GM12878 (cell line): ENCODE results near the gene ZCCHC3. TPM values are rescaled to one million over a fixed set of nuclear protein-coding genes. Genes with fewer than 3 reads are reported as not detected.

Source experiments
- ATAC-seq: fragments of 200-7000 bp; cut with Tn5 transposase; 3 replicates; pipeline ENCODE4 v1.9.1; 2020; ENCODE audit warnings: mild to moderate bottlenecking, moderate library complexity
- BruUV-seq: library from RNA; stranded (reverse); fragments of 400-500 nt; replicated peaks from 2 replicates; lab custom pipeline; 2021; lab: Mats Ljungman, UMichigan
- CTCF ChIA-PET: fragments of 300-600 bp; sonication (Branson Sonifier 250); formaldehyde crosslinking; extraction: SDS; loops from one replicate; lab custom pipeline; 2021; ENCODE audit warnings: inconsistent platforms; lab: Yijun Ruan, JAX
- POLR2A ChIA-PET: fragments of 350-600 bp; formaldehyde crosslinking; extraction: SDS; loops from one replicate; lab custom pipeline; 2021; ENCODE audit warnings: inconsistent platforms; lab: Charles Lee
- RAD21 ChIA-PET: fragments of 300-600 bp; sonication (Branson Sonifier 250); formaldehyde crosslinking; loops from one replicate; lab custom pipeline; 2023; ENCODE audit warnings: antibody characterized with exemption; ENCODE audit not compliant: unreplicated experiment; lab: Charles Lee
- SMC1A ChIA-PET: fragments of 300-600 bp; sonication (Branson Sonifier 250); formaldehyde crosslinking; loops from one replicate; lab custom pipeline; 2023; ENCODE audit not compliant: unreplicated experiment, uncharacterized antibody; lab: Charles Lee
- DNase-seq: peaks from one replicate; pipeline ENCODE4 v3.0.0-alpha.2; 2011; ENCODE audit warnings: low read depth, low spot score
- FAIRE-seq: peaks from 3 replicates; lab custom pipeline; 2011; peaks lifted over from hg19 to GRCh38; lab: Jason Lieb, UNC
- H2AFZ ChIP-seq: 2 replicates; pipeline ENCODE4 v1.6.0; 2011; ENCODE audit warnings: low read depth, low read length, control low read depth; ENCODE audit not compliant: control insufficient read depth
- H3K27ac ChIP-seq: 2 replicates; pipeline ENCODE4 v1.5.1; 2011; ENCODE audit warnings: control low read depth; ENCODE audit not compliant: control insufficient read depth, insufficient read depth
- H3K27me3 ChIP-seq, 2 experiments: replicated peaks in 1 of 2; 2 replicates each; pipeline versions ENCODE4 v1.6.0 to v1.6.1; 2011; ENCODE audit warnings: low read length in 1 of 2; ENCODE audit not compliant: control insufficient read depth in 2 of 2, insufficient read depth in 2 of 2
- H3K36me3 ChIP-seq, 2 experiments: 2 replicates each; pipeline ENCODE4 v1.5.1; 2011; ENCODE audit warnings: low read length in 1 of 2; ENCODE audit not compliant: control insufficient read depth in 2 of 2, insufficient read depth in 2 of 2
- H3K4me1 ChIP-seq: 2 replicates; pipeline ENCODE4 v1.6.1; 2011; ENCODE audit warnings: mild to moderate bottlenecking, low read length, moderate library complexity, mixed read lengths; ENCODE audit not compliant: control insufficient read depth, insufficient read depth
- H3K4me2 ChIP-seq: 2 replicates; pipeline ENCODE4 v1.6.0; 2011; ENCODE audit warnings: control low read depth; ENCODE audit not compliant: control insufficient read depth, insufficient read depth
- H3K4me3 ChIP-seq: fragments of 200-600 bp; sonication (generic); 2 replicates; pipeline ENCODE4 v1.5.1; 2016
- H3K79me2 ChIP-seq: 2 replicates; pipeline ENCODE4 v1.6.0; 2011; ENCODE audit warnings: low read length; ENCODE audit not compliant: control insufficient read depth, insufficient read depth
- H3K9ac ChIP-seq: 2 replicates; pipeline ENCODE4 v1.8.0; 2011; ENCODE audit warnings: low read length, control low read depth, mixed read lengths; ENCODE audit not compliant: control insufficient read depth, insufficient read depth
- H3K9me3 ChIP-seq: replicated peaks from 3 replicates; pipeline ENCODE4 v1.5.1; 2011; ENCODE audit warnings: mild to moderate bottlenecking, low read length; ENCODE audit not compliant: control insufficient read depth, insufficient read depth
- H4K20me1 ChIP-seq: 2 replicates; pipeline ENCODE4 v1.6.0; 2011; ENCODE audit not compliant: control insufficient read depth, insufficient read depth
- ATF7 ChIP-seq: fragments of 450-650 bp; IDR thresholded peaks from 2 replicates; pipeline ENCODE4 v1.6.1; 2016; ENCODE audit warnings: low read depth, mild to moderate bottlenecking
- ETV6 ChIP-seq, 2 experiments: fragments of 450-650 bp in 1 of 2; IDR thresholded peaks in 1 of 2; conservative IDR thresholded peaks in 1 of 2; 2 replicates each; pipeline ENCODE4 v1.6.1; 2014; ENCODE audit warnings: antibody characterized with exemption in 1 of 2, borderline replicate concordance in 1 of 2, low read depth in 1 of 2, mild to moderate bottlenecking in 1 of 2, moderate library complexity in 1 of 2
- FOXK2 ChIP-seq: fragments of 450-650 bp; IDR thresholded peaks from 2 replicates; pipeline ENCODE4 v1.6.1; 2017; ENCODE audit warnings: mild to moderate bottlenecking, moderate library complexity
- KAT2A ChIP-seq: conservative IDR thresholded peaks from 2 replicates; pipeline ENCODE4 v1.6.1; 2011; ENCODE audit warnings: low read depth, low read length; ENCODE audit not compliant: control insufficient read depth
- MYB ChIP-seq: fragments of 150-350 bp; IDR thresholded peaks from 2 replicates; pipeline ENCODE4 v1.6.1; 2014; ENCODE audit warnings: mild to moderate bottlenecking, low read depth, low read length, borderline replicate concordance
- SRF ChIP-seq, 2 experiments: IDR thresholded peaks; 2 replicates each; pipeline ENCODE4 v1.6.1; 2011; ENCODE audit warnings: low read depth in 2 of 2, low read length in 2 of 2, mild to moderate bottlenecking in 1 of 2, moderate library complexity in 1 of 2
- WGBS: methylation state at CpG from one replicate; pipeline ENCODE4 v1.1.6; 2016; ENCODE audit warnings: low lambda C conversion rate; ENCODE audit not compliant: insufficient replicate concordance, insufficient coverage; ENCODE audit errors: missing lambda C conversion rate; 5-methylcytosine and 5-hydroxymethylcytosine counted together
- in situ Hi-C: fragments of 300-500 bp; cut with MboI; formaldehyde crosslinking; loops from 9 replicates; pipeline ENCODE4 v1.14.3; 2018; ENCODE audit warnings: mixed read lengths
- intact Hi-C: fragments of 100-400 bp; cut with micrococcal nuclease; formaldehyde crosslinking; loops from one replicate; pipeline ENCODE4 v1.14.2; 2022; ENCODE audit not compliant: unreplicated experiment
- polyA plus RNA-seq, 11 experiments: library from polyadenylated mRNA; depleted of rRNA in 4 of 11; unstranded in 6 of 11; stranded (reverse) in 5 of 11; fragments of >200 nt; fragmentation: Nextera tagmentation in 4 of 11; fragmentation: Illumina TruSeq in 1 of 11; extraction: Ambion mirVana in 4 of 11; extraction: Trizol in 1 of 11; gene quantifications; 1 replicate in 1 of 11; 2 replicates in 10 of 11; pipeline versions ENCODE4 v1.2.1 to v1.2.3, GENCODE V29; 2011 to 2016; ENCODE audit warnings: inconsistent platforms in 2 of 11, missing spikeins in 2 of 11, low read depth in 1 of 11
- total RNA-seq, 4 experiments: library from RNA; depleted of rRNA in 3 of 4; stranded (reverse); fragments of >200 nt in 3 of 4; fragmentation: Illumina TruSeq in 1 of 4; extraction: Trizol in 1 of 4; gene quantifications; 2 replicates each; pipeline versions ENCODE4 v1.2.1 to v1.2.3, GENCODE V29; 2013 to 2021

Gene ZCCHC3
- total and polyA plus RNA-seq, 10 of the 15 experiments (the other 5 are each of a cell fraction or from before 2014, with no cell fraction given): 5.3 to 36.1 (median 17.2) TPM

DNA sequence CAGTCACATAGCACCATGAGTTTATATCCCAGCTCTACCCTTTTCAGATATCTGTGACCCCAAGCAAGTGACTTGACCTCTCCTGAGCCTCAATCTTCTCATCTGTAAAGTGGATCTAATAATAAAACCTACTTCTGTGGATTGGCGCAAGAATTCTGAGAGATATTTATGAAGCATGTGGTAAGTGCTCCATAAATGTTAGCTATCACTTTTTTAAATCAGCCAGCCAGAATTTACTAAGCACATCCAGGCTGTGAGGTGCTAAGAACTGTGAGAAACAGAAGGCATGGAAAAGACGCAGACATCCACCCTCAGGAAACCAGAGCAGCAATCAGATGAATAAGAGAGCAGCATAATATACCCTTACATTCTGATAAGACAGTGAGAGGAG, 7.7 kb upstream of the ZCCHC3 start:
- ChIA-PET CTCF (interaction anchor here (0.6 to 1.3 kb wide), 2 partner anchors 23 to 25 kb away, joined by 3 read pairs; no protein-coding TSS in a partner anchor), RAD21 (interaction anchor here (0.8 kb wide), 1 partner anchor 41 kb away, joined by 3 read pairs; no protein-coding TSS in a partner anchor), SMC1A (interaction anchor here (0.9 kb wide), 1 partner anchor 23 kb away, joined by 3 read pairs; no protein-coding TSS in a partner anchor), POLR2A (interaction anchor here (1.2 to 1.4 kb wide), 2 partner anchors 11 to 35 kb away, joined by 3 read pairs; no protein-coding TSS in a partner anchor)
- FAIRE-seq (no peak), DNase-seq (no peak), ATAC-seq (no peak)
- TF ChIP-seq ETV6 (conservative IDR thresholded peaks at IDR 0.05 in 1 of 2, IDR thresholded peaks at IDR 0.05 in 1 of 2; ENCODE audit: borderline replicate concordance in 1 of 2, low read depth in 1 of 2): no peak
- TF ChIP-seq FOXK2: no peak
- TF ChIP-seq KAT2A: no peak
- no peak for TF ChIP-seq ATF7
- no peak for TF ChIP-seq SRF (IDR thresholded peaks at IDR 0.05; ENCODE audit: low read depth in 2 of 2, low read length in 2 of 2)
- TF ChIP-seq MYB: no peak
- Histone ChIP-seq H3K36me3 (no peaks in the 10 kb centered on the region), H3K4me2 (peak overlapping the region; percentile 98), H3K4me3 (peak overlapping the region; percentile 91), H3K27me3 (no peaks in the 10 kb centered on the region), H4K20me1 (no peaks in the 10 kb centered on the region), H3K9ac (peak overlapping the region; percentile 97), H3K27ac (peak overlapping the region; percentile 83), H3K79me2 (peaks cover 4% of the 10 kb centered on the region), H2AFZ (peak overlapping the region; percentile 99), H3K9me3 (no peaks in the 10 kb centered on the region), H3K4me1 (peaks cover 13% of the 10 kb centered on the region)
- 2% methylated on average over 2 of the region's 2 CpGs for WGBS
- in situ Hi-C loops: no loop called here
- no TSS peak for BruUV-seq
- intact Hi-C loops: loop anchor here (1.0 kb wide), 1 partner anchor 38 kb away; no protein-coding TSS in a partner anchor
